Uterus (tissue), 4 donors: ENCODE data around the gene CBFB. TPM values are rescaled to one million over a fixed set of nuclear protein-coding genes. Genes with fewer than 3 reads are reported as not detected.

Experiments used
- DNase-seq, 2 donors: peaks; one replicate each; pipeline ENCODE4 v3.0.0-alpha.2; 2019 to 2020
- H3K27ac ChIP-seq, 2 donors: fragments of 200-600 bp; sonication (generic); 1 replicate in 1 of 2; 2 replicates in 1 of 2; pipeline ENCODE4 v1.5.1; 2016 to 2018
- H3K27me3 ChIP-seq, 2 donors: fragments of 200-600 bp; sonication (generic); one replicate each; pipeline ENCODE4 v1.5.1; 2018 to 2019; ENCODE audit warnings: control low read depth in 1 of 2
- H3K36me3 ChIP-seq, 2 donors: fragments of 200-600 bp; sonication (generic); one replicate each; pipeline ENCODE4 v1.5.1; 2019; ENCODE audit warnings: control low read depth in 1 of 2
- H3K4me1 ChIP-seq, 2 donors: fragments of 200-600 bp; sonication (generic); one replicate each; pipeline ENCODE4 v1.5.1; 2018 to 2019; ENCODE audit warnings: control low read depth in 1 of 2
- H3K4me3 ChIP-seq, 2 donors: fragments of 200-600 bp; sonication (generic); 1 replicate in 1 of 2; 2 replicates in 1 of 2; pipeline ENCODE4 v1.5.1; 2018 to 2019; ENCODE audit warnings: mild to moderate bottlenecking in 1 of 2
- H3K9me3 ChIP-seq, 2 donors: fragments of 200-600 bp; sonication (generic); one replicate each; pipeline ENCODE4 v1.5.1; 2019; ENCODE audit warnings: control low read depth in 1 of 2
- CTCF ChIP-seq, 4 experiments: fragments of 200-600 bp in 2 of 4; fragments of 450-650 bp in 2 of 4; sonication (generic) in 2 of 4; IDR thresholded peaks; one replicate each; pipeline ENCODE4 v1.5.1; 2016 to 2019; ENCODE audit warnings: antibody characterized with exemption in 4 of 4, mild to moderate bottlenecking in 2 of 4, moderate library complexity in 1 of 4
- POLR2A ChIP-seq, 2 donors: fragments of 450-650 bp; IDR thresholded peaks; one replicate each; pipeline ENCODE4 v1.6.1; 2016; ENCODE audit warnings: antibody characterized with exemption in 2 of 2, mild to moderate bottlenecking in 1 of 2, moderate library complexity in 1 of 2
- intact Hi-C: fragments of 100-400 bp; cut with DNase I; formaldehyde crosslinking; loops from one replicate; pipeline ENCODE4 v1.15.1; 2023; ENCODE audit warnings: low total_unique reads
- total RNA-seq, 4 donors: library from RNA; depleted of rRNA in 3 of 4; stranded (reverse); fragments of >200 nt in 3 of 4; gene quantifications; one replicate each; pipeline versions ENCODE4 v1.1.0 to v1.2.4, GENCODE V29; 2014 to 2023
- donor health status: DM: yes; HTN: yes; CAD: no.

Gene CBFB
- total RNA-seq, 4 donors from 2014 or later: 42.1 to 108 (median 75.9) TPM

- no peak for TF ChIP-seq POLR2A (IDR thresholded peaks at IDR 0.05)
- no peak for TF ChIP-seq CTCF (IDR thresholded peaks at IDR 0.05)
- intact Hi-C loops: no loop called here
These were observed 64.3 kb downstream of the CBFB start for GRCh38 chr16:67093098-67093726.

GRCh38 chr16:67098599-67098998 lies 69.7 kb downstream of the CBFB start:
- no peak overlapping the region for H3K4me3 ChIP-seq
- intact Hi-C loops: no loop called here
- no peak for DNase-seq
- H3K27ac ChIP-seq: no peak overlapping the region
- no peak for TF ChIP-seq CTCF (IDR thresholded peaks at IDR 0.05)
- no peak for TF ChIP-seq POLR2A (IDR thresholded peaks at IDR 0.05)
- H3K27me3 ChIP-seq: no peaks in the 10 kb centered on the region
- no peaks in the 10 kb centered on the region for H3K4me1 ChIP-seq
- H3K9me3 ChIP-seq: no peaks in the 10 kb centered on the region
- no peaks in the 10 kb centered on the region for H3K36me3 ChIP-seq

More at GRCh38 chr16:67093098-67093726, 64.3 kb downstream of the CBFB start:
- H3K9me3 ChIP-seq: no peaks in the 10 kb centered on the region
- no peaks in the 10 kb centered on the region for H3K27me3 ChIP-seq
- DNase-seq: no peak
- no peak overlapping the region for H3K4me3 ChIP-seq
- H3K27ac ChIP-seq: no peak overlapping the region
- H3K36me3 ChIP-seq: no peaks in the 10 kb centered on the region
- no peaks in the 10 kb centered on the region for H3K4me1 ChIP-seq

GRCh38 chr16:67100569-67101310 lies 71.8 kb downstream of the CBFB start:
- Histone ChIP-seq H3K9me3 (no peaks in the 10 kb centered on the region), H3K27ac (no peak overlapping the region), H3K4me1 (no peaks in the 10 kb centered on the region), H3K27me3 (no peaks in the 10 kb centered on the region), H3K36me3 (no peaks in the 10 kb centered on the region), H3K4me3 (no peak overlapping the region)
- intact Hi-C loops: no loop called here
- DNase-seq: no peak
- TF ChIP-seq CTCF (IDR thresholded peaks at IDR 0.05) (peak in 2 of 4 experiments; percentile 18 to 34), POLR2A (IDR thresholded peaks at IDR 0.05) (no peak)

- H3K4me3 ChIP-seq: no peak overlapping the region
- DNase-seq: no peak
- intact Hi-C loops: no loop called here
- no peaks in the 10 kb centered on the region for H3K9me3 ChIP-seq
- TF ChIP-seq CTCF (IDR thresholded peaks at IDR 0.05): no peak
- TF ChIP-seq POLR2A (IDR thresholded peaks at IDR 0.05): no peak
- no peak overlapping the region for H3K27ac ChIP-seq
- no peaks in the 10 kb centered on the region for H3K36me3 ChIP-seq
- H3K4me1 ChIP-seq: no peaks in the 10 kb centered on the region
- no peaks in the 10 kb centered on the region for H3K27me3 ChIP-seq
These were observed 72.5 kb downstream of the CBFB start for GRCh38 chr16:67101311-67102082.

- intact Hi-C loops: no loop called here
- TF ChIP-seq POLR2A (IDR thresholded peaks at IDR 0.05) (no peak), CTCF (IDR thresholded peaks at IDR 0.05) (peak in 2 of 4 experiments; percentile 10 to 26)
- H3K27ac ChIP-seq: no peak overlapping the region
- H3K36me3 ChIP-seq: no peaks in the 10 kb centered on the region
- no peaks in the 10 kb centered on the region for H3K27me3 ChIP-seq
- no peaks in the 10 kb centered on the region for H3K4me1 ChIP-seq
- no peak overlapping the region for H3K4me3 ChIP-seq
- H3K9me3 ChIP-seq: no peaks in the 10 kb centered on the region
- DNase-seq: no peak
These were observed 75.1 kb downstream of the CBFB start for GRCh38 chr16:67104061-67104460.
